GM21737 (cell line): ENCODE results near the gene IQCN.
A peak's percentile ranks its signal among the peaks of the same experiment; 100 is the strongest.

ENCODE experiments used
- ATAC-seq: cut with Tn5 transposase; IDR thresholded peaks from one replicate; pipeline ENCODE4 v1.9.1; 2021; ENCODE audit warnings: mild to moderate bottlenecking, moderate library complexity; ENCODE audit not compliant: unreplicated experiment

IQCN gene

GRCh38 chr19:18274219-18274780 lies at the start of gene IQCN:
Gene IQCN (minus strand): TSS chr19:18274452. CDS start chr19:18269478, 4,974 bp downstream.
- no peak for ATAC-seq

GRCh38 chr19:18322759-18323460 lies 48.7 kb upstream of the IQCN start, which contains the start of gene LSM4:
Gene LSM4 (minus strand): TSS chr19:18323076. CDS start chr19:18323020, 56 bp downstream.
- peak; percentile 88 for ATAC-seq

- no peak for ATAC-seq
Observed at GRCh38 chr19:18322318-18322758, 48.1 kb upstream of the IQCN start.

GRCh38 chr19:18321734-18322102 lies 47.5 kb upstream of the IQCN start:
- no peak for ATAC-seq

GRCh38 chr19:18320865-18321733 lies 46.8 kb upstream of the IQCN start:
- ATAC-seq = no peak

- no peak for ATAC-seq
Observed at GRCh38 chr19:18319591-18320135, 45.4 kb upstream of the IQCN start.

GRCh38 chr19:18317961-18318800 lies 43.9 kb upstream of the IQCN start:
- no peak for ATAC-seq

GRCh38 chr19:18313398-18313797 lies 39.1 kb upstream of the IQCN start:
- ATAC-seq = no peak

- no peak for ATAC-seq
Observed at GRCh38 chr19:18312092-18312534, 37.9 kb upstream of the IQCN start.

- ATAC-seq = no peak
Observed at GRCh38 chr19:18311502-18312091, 37.3 kb upstream of the IQCN start.

GRCh38 chr19:18310966-18311365 lies 36.7 kb upstream of the IQCN start:
- no peak for ATAC-seq

- no peak for ATAC-seq
Observed at GRCh38 chr19:18310118-18310909, 36.1 kb upstream of the IQCN start.

- no peak for ATAC-seq
Observed at GRCh38 chr19:18309525-18310064, 35.3 kb upstream of the IQCN start.

GRCh38 chr19:18308948-18309325 lies 34.7 kb upstream of the IQCN start:
- ATAC-seq = no peak

GRCh38 chr19:18308051-18308947 lies 34.0 kb upstream of the IQCN start:
- no peak for ATAC-seq

- ATAC-seq = no peak
Observed at GRCh38 chr19:18307271-18307681, 33.0 kb upstream of the IQCN start.

GRCh38 chr19:18306888-18307260 lies 32.6 kb upstream of the IQCN start:
- no peak for ATAC-seq
